GM19351 (cell line): ENCODE data around the gene FMO5.
"Not testable (repeated sequence)": the region's sequence is repeated elsewhere in the genome, so short reads cannot be mapped to it uniquely, and the experiment has no call there.

Experiments
- ATAC-seq: cut with Tn5 transposase; IDR thresholded peaks from one replicate; pipeline ENCODE4 v1.9.1; 2021; ENCODE audit warnings: mild to moderate bottlenecking, moderate library complexity; ENCODE audit not compliant: unreplicated experiment

The FMO5 gene

GRCh38 chr1:147225193-147225730, at the start of gene FMO5:
Gene FMO5, minus strand, starts transcription at chr1:147225339. Its CDS starts 310 bp downstream, at chr1:147225029.
- peak; percentile 81 for ATAC-seq

- no peak for ATAC-seq
Measured at GRCh38 chr1:147273409-147274336, 48.5 kb upstream of the FMO5 start.

- ATAC-seq, result no peak
Measured at GRCh38 chr1:147272042-147272441, 46.9 kb upstream of the FMO5 start.

GRCh38 chr1:147270721-147271120, 45.6 kb upstream of the FMO5 start:
- ATAC-seq, result no peak

- no peak for ATAC-seq
Measured at GRCh38 chr1:147267711-147268110, 42.6 kb upstream of the FMO5 start.

GRCh38 chr1:147266381-147266780, 41.2 kb upstream of the FMO5 start:
- no peak for ATAC-seq

- no peak for ATAC-seq
Measured at GRCh38 chr1:147264158-147264768, 39.1 kb upstream of the FMO5 start.

- no peak for ATAC-seq
Measured at GRCh38 chr1:147260956-147261355, 35.8 kb upstream of the FMO5 start.

GRCh38 chr1:147252540-147252939, 27.4 kb upstream of the FMO5 start:
- no peak for ATAC-seq

GRCh38 chr1:147247656-147248238, 22.6 kb upstream of the FMO5 start:
- ATAC-seq, result no peak

- no peak for ATAC-seq
Measured at GRCh38 chr1:147246910-147247655, 21.9 kb upstream of the FMO5 start.

- no peak for ATAC-seq
Measured at GRCh38 chr1:147246044-147246690, 21.0 kb upstream of the FMO5 start.

- ATAC-seq, result no peak
Measured at GRCh38 chr1:147245586-147246021, 20.5 kb upstream of the FMO5 start.

GRCh38 chr1:147245129-147245528, 20.0 kb upstream of the FMO5 start:
- no peak for ATAC-seq

- no peak for ATAC-seq
Measured at GRCh38 chr1:147243841-147244240, 18.7 kb upstream of the FMO5 start.

- ATAC-seq, result peak; percentile 25
Measured at GRCh38 chr1:147243228-147243685, 18.1 kb upstream of the FMO5 start.

GRCh38 chr1:147242449-147243227, 17.5 kb upstream of the FMO5 start, which contains the start of gene CHD1L:
Gene CHD1L, plus strand, starts transcription at chr1:147242684. Its CDS starts 20 bp downstream, at chr1:147242704.
- ATAC-seq, result peak; percentile 82

GRCh38 chr1:147241934-147242448, 16.9 kb upstream of the FMO5 start:
- no peak for ATAC-seq

GRCh38 chr1:147240131-147240721, 15.1 kb upstream of the FMO5 start:
- ATAC-seq, result not testable (repeated sequence)
